Measurements from ENCODE around the gene DNAJA3. TPM values are rescaled to one million over a fixed set of nuclear protein-coding genes. Genes with fewer than 3 reads are reported as not detected.

The DNAJA3 gene
- total RNA-seq, 1 experiment from 2014 or later, result 56.2 TPM

GRCh38 chr16:4499196-4499555 is 73.5 kb downstream of the DNAJA3 start:
- no peak overlapping the region for H4K5ac ChIP-seq (ENCODE audit: insufficient read length, low read depth, low read length)
- no peak overlapping the region for H3K4me3 Mint-ChIP-seq
- no peak overlapping the region for H2AFZ ChIP-seq (ENCODE audit: low read length)
- no peak overlapping the region for H4K91ac ChIP-seq (ENCODE audit: insufficient read length, low read depth, low read length)
- H3K56ac ChIP-seq (ENCODE audit: insufficient read length, low read depth, low read length), result no peak overlapping the region
- H2AK5ac ChIP-seq (ENCODE audit: insufficient read length, low read length), result no peak overlapping the region
- no peak overlapping the region for H2BK5ac ChIP-seq (ENCODE audit: insufficient read length, low read length)
- no peak overlapping the region for H2BK12ac ChIP-seq (ENCODE audit: insufficient read length, low read depth, low read length)
- no peaks in the 10 kb centered on the region for H3K79me2 ChIP-seq (ENCODE audit: insufficient read depth, low read length)
- TF ChIP-seq CTCF (conservative IDR thresholded peaks at IDR 0.05), result no peak
- no peaks in the 10 kb centered on the region for H3K4me1 ChIP-seq (ENCODE audit: insufficient read depth, low read length)
- no peaks in the 10 kb centered on the region for H3K23me2 ChIP-seq (ENCODE audit: insufficient read length, low read depth, low read length, poor library complexity, severe bottlenecking)
- H3K79me1 ChIP-seq (ENCODE audit: insufficient read depth, low read depth, low read length, poor library complexity, severe bottlenecking), result no peaks in the 10 kb centered on the region
- peaks cover 18 to 39% of the 10 kb centered on the region in 2 experiments for H3K4me1 Mint-ChIP-seq
- no peaks in the 10 kb centered on the region for H3K9me3 ChIP-seq (ENCODE audit: control insufficient read depth, low read depth, low read length)
- H2BK15ac ChIP-seq (ENCODE audit: low read depth, low read length), result no peak overlapping the region
- no peak overlapping the region for H3K9ac ChIP-seq (ENCODE audit: extremely low read depth, insufficient read length, low read length)
- H3K14ac ChIP-seq (ENCODE audit: insufficient read depth, low read length), result no peak overlapping the region
- H3K4ac ChIP-seq (ENCODE audit: low read depth, low read length), result no peak overlapping the region
- H2BK120ac ChIP-seq (ENCODE audit: low read depth, low read length, poor library complexity, severe bottlenecking), result no peak overlapping the region
- DNase-seq, result no peak
- WGBS (ENCODE audit: extremely low coverage, insufficient read length, low lambda C conversion rate), result no CpG with 5 or more reads among the region's 4 CpGs
- H2BK20ac ChIP-seq (ENCODE audit: low read depth, low read length, poor library complexity, severe bottlenecking), result no peak overlapping the region
- no peak overlapping the region for H3K23ac ChIP-seq (ENCODE audit: insufficient read length, low read depth, low read length)
- no peak overlapping the region for H3K27ac Mint-ChIP-seq
- no peaks in the 10 kb centered on the region for H3K27me3 Mint-ChIP-seq (ENCODE audit: low read depth)
- H3K18ac ChIP-seq (ENCODE audit: insufficient read length, low read depth, low read length), result no peak overlapping the region
- H3K27me3 ChIP-seq (ENCODE audit: insufficient read depth, low read length), result no peaks in the 10 kb centered on the region
- no peak overlapping the region for H3K27ac ChIP-seq (ENCODE audit: insufficient read length, low read depth, low read length)
- no peak overlapping the region for H3K4me2 ChIP-seq (ENCODE audit: insufficient read depth, insufficient read length, low read length)
- H4K8ac ChIP-seq (replicated peaks; ENCODE audit: insufficient read length, low read depth, low read length), result no peak overlapping the region
- H3K9me3 Mint-ChIP-seq, result no peaks in the 10 kb centered on the region
- H3T11ph ChIP-seq (ENCODE audit: low read length), result no peak overlapping the region
- H3K36me3 Mint-ChIP-seq (ENCODE audit: insufficient read depth in 1 of 3, low read depth in 3 of 3), result peaks cover 0 to 3% (median 0%) of the 10 kb centered on the region in 3 experiments; a peak in 2 of 7 replicates
- H4K20me1 ChIP-seq (ENCODE audit: control insufficient read depth, insufficient read depth, insufficient read length), result no peaks in the 10 kb centered on the region

All from H9 (cell line).